HepG2 (cell line): ENCODE data around the gene C11orf21. TPM values are rescaled to one million over a fixed set of nuclear protein-coding genes. Genes with fewer than 3 reads are reported as not detected.
A peak's percentile ranks its signal among the peaks of the same experiment; 100 is the strongest.

ENCODE experiments used
- ELF1 ChIP-seq: sonication (generic); formaldehyde crosslinking; IDR thresholded peaks from 2 replicates; pipeline ENCODE4 v1.4.0; 2020; ENCODE audit warnings: missing genetic modification reagents
- HNF4G ChIP-seq, 2 experiments: sonication (generic) in 1 of 2; formaldehyde crosslinking in 1 of 2; IDR thresholded peaks; 2 replicates each; pipeline versions ENCODE4 v1.4.0 to v1.6.1; 2011 to 2020; ENCODE audit warnings: borderline replicate concordance in 2 of 2, low read depth in 2 of 2, mild to moderate bottlenecking in 2 of 2, low read length in 1 of 2, missing genetic modification reagents in 1 of 2, moderate library complexity in 1 of 2
- MTA3 ChIP-seq: sonication (generic); formaldehyde crosslinking; IDR thresholded peaks from 2 replicates; pipeline ENCODE4 v1.4.0; 2020; ENCODE audit warnings: missing genetic modification reagents
- SALL2 ChIP-seq: sonication (generic); formaldehyde crosslinking; IDR thresholded peaks from 2 replicates; pipeline ENCODE4 v1.8.1; 2023; ENCODE audit warnings: mild to moderate bottlenecking, missing genetic modification reagents, inconsistent platforms
- ZNF205 ChIP-seq: IDR thresholded peaks from 2 replicates; pipeline ENCODE4 v1.6.1; 2018; ENCODE audit warnings: missing biosample characterization, missing genetic modification reagents
- ZNF274 ChIP-seq: sonication (generic); formaldehyde crosslinking; IDR thresholded peaks from 2 replicates; pipeline ENCODE4 v1.5.1; 2020; ENCODE audit warnings: mild to moderate bottlenecking, missing genetic modification reagents
- ZNF335 ChIP-seq: sonication (generic); formaldehyde crosslinking; IDR thresholded peaks from 2 replicates; pipeline ENCODE4 v1.4.0; 2020; ENCODE audit warnings: missing genetic modification reagents
- polyA plus RNA-seq, 8 experiments: library from polyadenylated mRNA; depleted of rRNA in 3 of 8; stranded (reverse) in 7 of 8; unstranded in 1 of 8; fragments of >200 nt; fragmentation: Illumina TruSeq in 4 of 8; extraction: Trizol in 4 of 8; gene quantifications; 2 replicates each; pipeline versions ENCODE4 v1.2.1 to v1.2.3, GENCODE V29; 2011 to 2016; ENCODE audit warnings: low read depth in 4 of 8, missing spikeins in 1 of 8, mixed read lengths in 1 of 8; ENCODE audit not compliant: insufficient read depth in 1 of 8
- total RNA-seq, 5 experiments: library from RNA; depleted of rRNA; stranded (reverse); fragments of >200 nt; fragmentation: Illumina TruSeq; extraction: Trizol; gene quantifications; 2 replicates each; pipeline ENCODE4 v1.2.3, GENCODE V29; 2016; ENCODE audit warnings: low read depth in 1 of 5
- TF ChIP-seq, protein P1 (sequence below): fragments of 450-650 bp; IDR thresholded peaks from 2 replicates; pipeline ENCODE4 v1.6.1; 2016
- TF ChIP-seq, protein P2 (sequence below): sonication (generic); formaldehyde crosslinking; IDR thresholded peaks from 2 replicates; pipeline ENCODE4 v1.4.0; 2020; ENCODE audit warnings: mild to moderate bottlenecking, missing genetic modification reagents, borderline replicate concordance
- TF ChIP-seq, protein P3 (sequence below): sonication (generic); formaldehyde crosslinking; IDR thresholded peaks from 2 replicates; pipeline ENCODE4 v1.4.0; 2020; ENCODE audit warnings: missing genetic modification reagents
- TF ChIP-seq, protein P4 (sequence below): IDR thresholded peaks from 2 replicates; pipeline ENCODE4 v1.6.1; 2016; ENCODE audit warnings: low read depth, missing genetic modification reagents, missing compliant biosample characterization

The C11orf21 gene
- total and polyA plus RNA-seq, 2 of the 13 experiments (the other 11 are each of a cell fraction or from before 2014, with no cell fraction given), result 0.08 TPM; not detected in 1

DNA sequence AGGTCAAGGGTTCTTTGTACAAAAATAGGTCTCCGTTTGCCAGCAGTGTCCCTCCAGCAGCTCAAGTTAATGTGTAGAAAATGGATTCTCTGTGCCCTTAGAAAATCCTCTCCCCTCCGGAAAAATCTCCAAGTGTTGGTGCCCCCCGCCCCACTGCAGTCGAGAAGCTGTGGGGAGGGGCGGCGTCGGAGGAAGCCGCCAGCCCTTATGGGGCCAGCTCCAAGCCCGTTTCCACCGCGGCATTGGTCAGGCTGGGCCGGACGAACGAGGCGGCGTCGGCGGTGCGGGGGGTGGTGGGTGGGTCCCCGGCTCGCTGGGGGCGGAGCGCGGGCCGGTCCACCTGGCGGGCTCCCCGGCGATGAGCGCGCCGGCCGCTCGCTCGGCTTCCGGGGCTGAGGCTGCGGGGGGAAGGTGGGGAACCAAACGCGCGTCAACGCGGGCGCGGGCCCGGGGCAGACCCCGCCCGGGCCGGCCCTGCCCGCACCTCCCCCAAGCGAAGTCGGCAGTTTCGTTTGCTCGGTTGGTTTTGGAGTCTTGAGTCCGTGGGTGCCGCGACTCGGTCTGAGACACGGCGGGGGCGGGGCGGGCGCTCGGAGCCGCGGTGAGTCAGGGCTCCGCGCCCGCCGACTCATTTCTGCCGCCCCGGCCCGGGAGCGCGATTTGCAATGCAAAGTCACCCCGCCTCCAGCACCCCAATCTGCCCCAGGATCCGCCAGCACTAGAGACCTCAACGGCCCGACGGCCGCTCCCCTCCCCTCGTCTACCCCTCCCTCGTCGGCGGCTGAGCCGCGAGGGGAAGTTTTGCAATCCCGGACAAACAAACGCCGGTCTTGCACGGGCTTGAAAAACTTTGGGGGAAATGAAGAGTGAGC is 32.8 kb downstream of the C11orf21 start (continued):
- TF ChIP-seq, protein P1, sequence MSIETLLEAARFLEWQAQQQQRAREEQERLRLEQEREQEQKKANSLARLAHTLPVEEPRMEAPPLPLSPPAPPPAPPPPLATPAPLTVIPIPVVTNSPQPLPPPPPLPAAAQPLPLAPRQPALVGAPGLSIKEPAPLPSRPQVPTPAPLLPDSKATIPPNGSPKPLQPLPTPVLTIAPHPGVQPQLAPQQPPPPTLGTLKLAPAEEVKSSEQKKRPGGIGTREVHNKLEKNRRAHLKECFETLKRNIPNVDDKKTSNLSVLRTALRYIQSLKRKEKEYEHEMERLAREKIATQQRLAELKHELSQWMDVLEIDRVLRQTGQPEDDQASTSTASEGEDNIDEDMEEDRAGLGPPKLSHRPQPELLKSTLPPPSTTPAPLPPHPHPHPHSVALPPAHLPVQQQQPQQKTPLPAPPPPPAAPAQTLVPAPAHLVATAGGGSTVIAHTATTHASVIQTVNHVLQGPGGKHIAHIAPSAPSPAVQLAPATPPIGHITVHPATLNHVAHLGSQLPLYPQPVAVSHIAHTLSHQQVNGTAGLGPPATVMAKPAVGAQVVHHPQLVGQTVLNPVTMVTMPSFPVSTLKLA, result no peak
- no peak for TF ChIP-seq HNF4G (IDR thresholded peaks at IDR 0.05; ENCODE audit: borderline replicate concordance, low read depth, low read length)
- no peak for TF ChIP-seq HNF4G (CRISPR knock-in tag; IDR thresholded peaks at IDR 0.05; ENCODE audit: borderline replicate concordance, low read depth)
- TF ChIP-seq, protein P2, sequence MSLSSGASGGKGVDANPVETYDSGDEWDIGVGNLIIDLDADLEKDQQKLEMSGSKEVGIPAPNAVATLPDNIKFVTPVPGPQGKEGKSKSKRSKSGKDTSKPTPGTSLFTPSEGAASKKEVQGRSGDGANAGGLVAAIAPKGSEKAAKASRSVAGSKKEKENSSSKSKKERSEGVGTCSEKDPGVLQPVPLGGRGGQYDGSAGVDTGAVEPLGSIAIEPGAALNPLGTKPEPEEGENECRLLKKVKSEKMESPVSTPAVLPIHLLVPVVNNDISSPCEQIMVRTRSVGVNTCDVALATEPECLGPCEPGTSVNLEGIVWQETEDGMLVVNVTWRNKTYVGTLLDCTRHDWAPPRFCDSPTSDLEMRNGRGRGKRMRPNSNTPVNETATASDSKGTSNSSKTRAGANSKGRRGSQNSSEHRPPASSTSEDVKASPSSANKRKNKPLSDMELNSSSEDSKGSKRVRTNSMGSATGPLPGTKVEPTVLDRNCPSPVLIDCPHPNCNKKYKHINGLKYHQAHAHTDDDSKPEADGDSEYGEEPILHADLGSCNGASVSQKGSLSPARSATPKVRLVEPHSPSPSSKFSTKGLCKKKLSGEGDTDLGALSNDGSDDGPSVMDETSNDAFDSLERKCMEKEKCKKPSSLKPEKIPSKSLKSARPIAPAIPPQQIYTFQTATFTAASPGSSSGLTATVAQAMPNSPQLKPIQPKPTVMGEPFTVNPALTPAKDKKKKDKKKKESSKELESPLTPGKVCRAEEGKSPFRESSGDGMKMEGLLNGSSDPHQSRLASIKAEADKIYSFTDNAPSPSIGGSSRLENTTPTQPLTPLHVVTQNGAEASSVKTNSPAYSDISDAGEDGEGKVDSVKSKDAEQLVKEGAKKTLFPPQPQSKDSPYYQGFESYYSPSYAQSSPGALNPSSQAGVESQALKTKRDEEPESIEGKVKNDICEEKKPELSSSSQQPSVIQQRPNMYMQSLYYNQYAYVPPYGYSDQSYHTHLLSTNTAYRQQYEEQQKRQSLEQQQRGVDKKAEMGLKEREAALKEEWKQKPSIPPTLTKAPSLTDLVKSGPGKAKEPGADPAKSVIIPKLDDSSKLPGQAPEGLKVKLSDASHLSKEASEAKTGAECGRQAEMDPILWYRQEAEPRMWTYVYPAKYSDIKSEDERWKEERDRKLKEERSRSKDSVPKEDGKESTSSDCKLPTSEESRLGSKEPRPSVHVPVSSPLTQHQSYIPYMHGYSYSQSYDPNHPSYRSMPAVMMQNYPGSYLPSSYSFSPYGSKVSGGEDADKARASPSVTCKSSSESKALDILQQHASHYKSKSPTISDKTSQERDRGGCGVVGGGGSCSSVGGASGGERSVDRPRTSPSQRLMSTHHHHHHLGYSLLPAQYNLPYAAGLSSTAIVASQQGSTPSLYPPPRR (CRISPR knock-in tag), result no peak; the same call in 1 of the 2 replicates
- no peak for TF ChIP-seq MTA3 (CRISPR knock-in tag)
- TF ChIP-seq, protein P3, sequence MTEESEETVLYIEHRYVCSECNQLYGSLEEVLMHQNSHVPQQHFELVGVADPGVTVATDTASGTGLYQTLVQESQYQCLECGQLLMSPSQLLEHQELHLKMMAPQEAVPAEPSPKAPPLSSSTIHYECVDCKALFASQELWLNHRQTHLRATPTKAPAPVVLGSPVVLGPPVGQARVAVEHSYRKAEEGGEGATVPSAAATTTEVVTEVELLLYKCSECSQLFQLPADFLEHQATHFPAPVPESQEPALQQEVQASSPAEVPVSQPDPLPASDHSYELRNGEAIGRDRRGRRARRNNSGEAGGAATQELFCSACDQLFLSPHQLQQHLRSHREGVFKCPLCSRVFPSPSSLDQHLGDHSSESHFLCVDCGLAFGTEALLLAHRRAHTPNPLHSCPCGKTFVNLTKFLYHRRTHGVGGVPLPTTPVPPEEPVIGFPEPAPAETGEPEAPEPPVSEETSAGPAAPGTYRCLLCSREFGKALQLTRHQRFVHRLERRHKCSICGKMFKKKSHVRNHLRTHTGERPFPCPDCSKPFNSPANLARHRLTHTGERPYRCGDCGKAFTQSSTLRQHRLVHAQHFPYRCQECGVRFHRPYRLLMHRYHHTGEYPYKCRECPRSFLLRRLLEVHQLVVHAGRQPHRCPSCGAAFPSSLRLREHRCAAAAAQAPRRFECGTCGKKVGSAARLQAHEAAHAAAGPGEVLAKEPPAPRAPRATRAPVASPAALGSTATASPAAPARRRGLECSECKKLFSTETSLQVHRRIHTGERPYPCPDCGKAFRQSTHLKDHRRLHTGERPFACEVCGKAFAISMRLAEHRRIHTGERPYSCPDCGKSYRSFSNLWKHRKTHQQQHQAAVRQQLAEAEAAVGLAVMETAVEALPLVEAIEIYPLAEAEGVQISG, result peak; percentile 57
- 0 out of 2 replicates have a peak, but pooled peaks have one; percentile 32 for TF ChIP-seq ZNF205
- TF ChIP-seq ZNF274, result peak; percentile 54
- TF ChIP-seq SALL2 (CRISPR knock-in tag), result peak; percentile 63; the same call in 1 of the 2 replicates
- TF ChIP-seq, protein P4, sequence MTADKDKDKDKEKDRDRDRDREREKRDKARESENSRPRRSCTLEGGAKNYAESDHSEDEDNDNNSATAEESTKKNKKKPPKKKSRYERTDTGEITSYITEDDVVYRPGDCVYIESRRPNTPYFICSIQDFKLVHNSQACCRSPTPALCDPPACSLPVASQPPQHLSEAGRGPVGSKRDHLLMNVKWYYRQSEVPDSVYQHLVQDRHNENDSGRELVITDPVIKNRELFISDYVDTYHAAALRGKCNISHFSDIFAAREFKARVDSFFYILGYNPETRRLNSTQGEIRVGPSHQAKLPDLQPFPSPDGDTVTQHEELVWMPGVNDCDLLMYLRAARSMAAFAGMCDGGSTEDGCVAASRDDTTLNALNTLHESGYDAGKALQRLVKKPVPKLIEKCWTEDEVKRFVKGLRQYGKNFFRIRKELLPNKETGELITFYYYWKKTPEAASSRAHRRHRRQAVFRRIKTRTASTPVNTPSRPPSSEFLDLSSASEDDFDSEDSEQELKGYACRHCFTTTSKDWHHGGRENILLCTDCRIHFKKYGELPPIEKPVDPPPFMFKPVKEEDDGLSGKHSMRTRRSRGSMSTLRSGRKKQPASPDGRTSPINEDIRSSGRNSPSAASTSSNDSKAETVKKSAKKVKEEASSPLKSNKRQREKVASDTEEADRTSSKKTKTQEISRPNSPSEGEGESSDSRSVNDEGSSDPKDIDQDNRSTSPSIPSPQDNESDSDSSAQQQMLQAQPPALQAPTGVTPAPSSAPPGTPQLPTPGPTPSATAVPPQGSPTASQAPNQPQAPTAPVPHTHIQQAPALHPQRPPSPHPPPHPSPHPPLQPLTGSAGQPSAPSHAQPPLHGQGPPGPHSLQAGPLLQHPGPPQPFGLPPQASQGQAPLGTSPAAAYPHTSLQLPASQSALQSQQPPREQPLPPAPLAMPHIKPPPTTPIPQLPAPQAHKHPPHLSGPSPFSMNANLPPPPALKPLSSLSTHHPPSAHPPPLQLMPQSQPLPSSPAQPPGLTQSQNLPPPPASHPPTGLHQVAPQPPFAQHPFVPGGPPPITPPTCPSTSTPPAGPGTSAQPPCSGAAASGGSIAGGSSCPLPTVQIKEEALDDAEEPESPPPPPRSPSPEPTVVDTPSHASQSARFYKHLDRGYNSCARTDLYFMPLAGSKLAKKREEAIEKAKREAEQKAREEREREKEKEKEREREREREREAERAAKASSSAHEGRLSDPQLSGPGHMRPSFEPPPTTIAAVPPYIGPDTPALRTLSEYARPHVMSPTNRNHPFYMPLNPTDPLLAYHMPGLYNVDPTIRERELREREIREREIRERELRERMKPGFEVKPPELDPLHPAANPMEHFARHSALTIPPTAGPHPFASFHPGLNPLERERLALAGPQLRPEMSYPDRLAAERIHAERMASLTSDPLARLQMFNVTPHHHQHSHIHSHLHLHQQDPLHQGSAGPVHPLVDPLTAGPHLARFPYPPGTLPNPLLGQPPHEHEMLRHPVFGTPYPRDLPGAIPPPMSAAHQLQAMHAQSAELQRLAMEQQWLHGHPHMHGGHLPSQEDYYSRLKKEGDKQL (CRISPR knock-in tag), result 0 out of 2 replicates have a peak, but pooled peaks have one; percentile 28
- no peak for TF ChIP-seq ZNF335 (CRISPR knock-in tag)
- peak; percentile 48 for TF ChIP-seq ELF1 (CRISPR knock-in tag)
